ENCODE data around the gene MUC22. TPM values are rescaled to one million over a fixed set of nuclear protein-coding genes. Genes with fewer than 3 reads are reported as not detected.
"Not testable (repeated sequence)": the region's sequence is repeated elsewhere in the genome, so short reads cannot be mapped to it uniquely, and the experiment has no call there.

Gene MUC22
- total and polyA plus RNA-seq, 4 donors, result not detected

- no peaks in the 10 kb centered on the region for H3K4me1 ChIP-seq (ENCODE audit: control insufficient read depth in 4 of 4, insufficient read depth in 4 of 4, low read length in 3 of 4)
- H3K9me3 ChIP-seq (ENCODE audit: control insufficient read depth in 4 of 4, low read length in 3 of 4), result no peaks in the 10 kb centered on the region
- H3K27me3 ChIP-seq (ENCODE audit: control insufficient read depth in 4 of 4, insufficient read depth in 4 of 4, low read length in 3 of 4), result no peaks in the 10 kb centered on the region
- TF ChIP-seq, protein P1, sequence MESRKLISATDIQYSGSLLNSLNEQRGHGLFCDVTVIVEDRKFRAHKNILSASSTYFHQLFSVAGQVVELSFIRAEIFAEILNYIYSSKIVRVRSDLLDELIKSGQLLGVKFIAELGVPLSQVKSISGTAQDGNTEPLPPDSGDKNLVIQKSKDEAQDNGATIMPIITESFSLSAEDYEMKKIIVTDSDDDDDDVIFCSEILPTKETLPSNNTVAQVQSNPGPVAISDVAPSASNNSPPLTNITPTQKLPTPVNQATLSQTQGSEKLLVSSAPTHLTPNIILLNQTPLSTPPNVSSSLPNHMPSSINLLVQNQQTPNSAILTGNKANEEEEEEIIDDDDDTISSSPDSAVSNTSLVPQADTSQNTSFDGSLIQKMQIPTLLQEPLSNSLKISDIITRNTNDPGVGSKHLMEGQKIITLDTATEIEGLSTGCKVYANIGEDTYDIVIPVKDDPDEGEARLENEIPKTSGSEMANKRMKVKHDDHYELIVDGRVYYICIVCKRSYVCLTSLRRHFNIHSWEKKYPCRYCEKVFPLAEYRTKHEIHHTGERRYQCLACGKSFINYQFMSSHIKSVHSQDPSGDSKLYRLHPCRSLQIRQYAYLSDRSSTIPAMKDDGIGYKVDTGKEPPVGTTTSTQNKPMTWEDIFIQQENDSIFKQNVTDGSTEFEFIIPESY (IDR thresholded peaks at IDR 0.05), result no peak
- TF ChIP-seq RXRA (IDR thresholded peaks at IDR 0.05), result no peak
- TF ChIP-seq JUND (IDR thresholded peaks at IDR 0.05), result no peak
- TF ChIP-seq TAF1 (conservative IDR thresholded peaks at IDR 0.05), result no peak
- TF ChIP-seq, protein P2, sequence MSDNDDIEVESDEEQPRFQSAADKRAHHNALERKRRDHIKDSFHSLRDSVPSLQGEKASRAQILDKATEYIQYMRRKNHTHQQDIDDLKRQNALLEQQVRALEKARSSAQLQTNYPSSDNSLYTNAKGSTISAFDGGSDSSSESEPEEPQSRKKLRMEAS (IDR thresholded peaks at IDR 0.05), result no peak
- no peak for TF ChIP-seq EGR1 (IDR thresholded peaks at IDR 0.05; ENCODE audit: low read depth in 2 of 2)
- TF ChIP-seq HNF4A (conservative IDR thresholded peaks at IDR 0.05), result no peak
- TF ChIP-seq REST (IDR thresholded peaks at IDR 0.05), result no peak
- TF ChIP-seq GABPA (IDR thresholded peaks at IDR 0.05 in 1 of 2, conservative IDR thresholded peaks at IDR 0.05 in 1 of 2), result no peak
- no peak for TF ChIP-seq SP1 (IDR thresholded peaks at IDR 0.05)
- TF ChIP-seq HNF4G (IDR thresholded peaks at IDR 0.05), result no peak
- WGBS, result 80% methylated on average over 3 of the region's 3 CpGs
- H3K9ac ChIP-seq (ENCODE audit: low read depth in 1 of 2, low read length in 2 of 2), result no peak overlapping the region
- H3K4me3 ChIP-seq (ENCODE audit: low read depth in 1 of 3, low read length in 3 of 3), result no peak overlapping the region
- H3K27ac ChIP-seq (ENCODE audit: low read depth in 1 of 2, low read length in 2 of 2), result no peak overlapping the region
- DNase-seq (ENCODE audit: low spot score), result no peak
- H3K36me3 ChIP-seq (ENCODE audit: control insufficient read depth in 4 of 4, insufficient read depth in 3 of 4, low read depth in 1 of 4, low read length in 3 of 4), result no peaks in the 10 kb centered on the region
These were observed 44.1 kb upstream of the MUC22 start for GRCh38 chr6:30966154-30966553.

GRCh38 chr6:30969171-30969570, 41.1 kb upstream of the MUC22 start:
- not testable (repeated sequence) for H3K36me3 ChIP-seq (ENCODE audit: control insufficient read depth in 4 of 4, insufficient read depth in 3 of 4, low read depth in 1 of 4, low read length in 3 of 4); H3K9me3 ChIP-seq (ENCODE audit: control insufficient read depth in 4 of 4, low read length in 3 of 4); H3K4me1 ChIP-seq (ENCODE audit: control insufficient read depth in 4 of 4, insufficient read depth in 4 of 4, low read length in 3 of 4); H3K27me3 ChIP-seq (ENCODE audit: control insufficient read depth in 4 of 4, insufficient read depth in 4 of 4, low read length in 3 of 4); DNase-seq (ENCODE audit: low spot score); H3K9ac ChIP-seq (ENCODE audit: low read depth in 1 of 2, low read length in 2 of 2); H3K27ac ChIP-seq (ENCODE audit: low read depth in 1 of 2, low read length in 2 of 2); H3K4me3 ChIP-seq (ENCODE audit: low read depth in 1 of 3, low read length in 3 of 3)
- 93% methylated on average over 6 of the region's 6 CpGs for WGBS

- 82% methylated on average over 5 of the region's 5 CpGs for WGBS
- TF ChIP-seq SP1 (IDR thresholded peaks at IDR 0.05) (no peak), GABPA (IDR thresholded peaks at IDR 0.05 in 1 of 2, conservative IDR thresholded peaks at IDR 0.05 in 1 of 2) (no peak), EGR1 (IDR thresholded peaks at IDR 0.05; ENCODE audit: low read depth in 2 of 2) (no peak), NR2F2 (IDR thresholded peaks at IDR 0.05) (no peak), HNF4G (IDR thresholded peaks at IDR 0.05) (no peak), RAD21 (IDR thresholded peaks at IDR 0.05) (no peak)
- TF ChIP-seq, protein P1 (IDR thresholded peaks at IDR 0.05), result no peak
- Histone ChIP-seq H3K27ac (ENCODE audit: low read depth in 1 of 2, low read length in 2 of 2) (no peak overlapping the region), H3K9me3 (ENCODE audit: control insufficient read depth in 4 of 4, low read length in 3 of 4) (no peaks in the 10 kb centered on the region), H3K9ac (ENCODE audit: low read depth in 1 of 2, low read length in 2 of 2) (no peak overlapping the region), H3K27me3 (ENCODE audit: control insufficient read depth in 4 of 4, insufficient read depth in 4 of 4, low read length in 3 of 4) (peaks cover 0 to 6% (median 0%) of the 10 kb centered on the region in 4 donors), H3K36me3 (ENCODE audit: control insufficient read depth in 4 of 4, insufficient read depth in 3 of 4, low read depth in 1 of 4, low read length in 3 of 4) (no peaks in the 10 kb centered on the region), H3K4me1 (ENCODE audit: control insufficient read depth in 4 of 4, insufficient read depth in 4 of 4, low read length in 3 of 4) (no peaks in the 10 kb centered on the region), H3K4me3 (ENCODE audit: low read depth in 1 of 3, low read length in 3 of 3) (no peak overlapping the region)
- DNase-seq (ENCODE audit: low spot score), result no peak
These were observed 39.3 kb upstream of the MUC22 start for GRCh38 chr6:30970946-30971345.

Measured in liver (tissue), 9 donors.